HCT116 (cell line): ENCODE measurements around the gene DHX30.

Experiments
- ELF1 ChIP-seq: IDR thresholded peaks from 2 replicates; pipeline ENCODE4 v1.6.1; 2012; ENCODE audit warnings: low read depth, borderline replicate concordance
- EZH2 ChIP-seq: fragments of 200-600 bp; sonication (generic); IDR thresholded peaks from 2 replicates; pipeline ENCODE4 v1.6.1; 2017; ENCODE audit warnings: antibody characterized with exemption, mixed run types
- EZH2phosphoT487 ChIP-seq: fragments of 200-600 bp; IDR thresholded peaks from 2 replicates; pipeline ENCODE4 v1.6.1; 2018; ENCODE audit warnings: antibody characterized with exemption, borderline replicate concordance
- MAX ChIP-seq: IDR thresholded peaks from 2 replicates; pipeline ENCODE4 v1.6.1; 2012
- TF ChIP-seq, protein P1 (sequence below), 3 experiments: fragments of 200-600 bp in 1 of 3; sonication (generic) in 1 of 3; IDR thresholded peaks in 2 of 3; conservative IDR thresholded peaks in 1 of 3; 2 replicates each; pipeline ENCODE4 v1.5.1; 2012 to 2017; ENCODE audit warnings: low read depth in 2 of 3, low read length in 2 of 3, antibody characterized with exemption in 1 of 3, borderline replicate concordance in 1 of 3, control low read depth in 1 of 3, mild to moderate bottlenecking in 1 of 3, mixed read lengths in 1 of 3, mixed run types in 1 of 3, moderate library complexity in 1 of 3; ENCODE audit not compliant: insufficient read depth in 1 of 3

- no peak for TF ChIP-seq MAX
- no peak for TF ChIP-seq EZH2
- TF ChIP-seq EZH2phosphoT487, result no peak
- TF ChIP-seq, protein P1, sequence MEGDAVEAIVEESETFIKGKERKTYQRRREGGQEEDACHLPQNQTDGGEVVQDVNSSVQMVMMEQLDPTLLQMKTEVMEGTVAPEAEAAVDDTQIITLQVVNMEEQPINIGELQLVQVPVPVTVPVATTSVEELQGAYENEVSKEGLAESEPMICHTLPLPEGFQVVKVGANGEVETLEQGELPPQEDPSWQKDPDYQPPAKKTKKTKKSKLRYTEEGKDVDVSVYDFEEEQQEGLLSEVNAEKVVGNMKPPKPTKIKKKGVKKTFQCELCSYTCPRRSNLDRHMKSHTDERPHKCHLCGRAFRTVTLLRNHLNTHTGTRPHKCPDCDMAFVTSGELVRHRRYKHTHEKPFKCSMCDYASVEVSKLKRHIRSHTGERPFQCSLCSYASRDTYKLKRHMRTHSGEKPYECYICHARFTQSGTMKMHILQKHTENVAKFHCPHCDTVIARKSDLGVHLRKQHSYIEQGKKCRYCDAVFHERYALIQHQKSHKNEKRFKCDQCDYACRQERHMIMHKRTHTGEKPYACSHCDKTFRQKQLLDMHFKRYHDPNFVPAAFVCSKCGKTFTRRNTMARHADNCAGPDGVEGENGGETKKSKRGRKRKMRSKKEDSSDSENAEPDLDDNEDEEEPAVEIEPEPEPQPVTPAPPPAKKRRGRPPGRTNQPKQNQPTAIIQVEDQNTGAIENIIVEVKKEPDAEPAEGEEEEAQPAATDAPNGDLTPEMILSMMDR (IDR thresholded peaks at IDR 0.05 in 2 of 3, conservative IDR thresholded peaks at IDR 0.05 in 1 of 3; ENCODE audit: borderline replicate concordance in 1 of 3, insufficient read depth in 1 of 3, low read depth in 2 of 3, low read length in 2 of 3), result no peak
- TF ChIP-seq ELF1, result no peak
Measured at GRCh38 chr3:47804577-47804976, 1.6 kb downstream of the DHX30 start.
